Astrocyte of the cerebellum (primary cell): ENCODE measurements around the gene NUDT7.

Source experiments
- DNase-seq: peaks from one replicate; pipeline ENCODE4 v3.0.0-alpha.2; 2011; ENCODE audit warnings: low read depth
- H3K4me3 ChIP-seq: 2 replicates; pipeline ENCODE4 v1.5.1; 2011; ENCODE audit warnings: mild to moderate bottlenecking, low read depth, low read length, moderate library complexity
- in situ Hi-C: cut with HindIII; loops from 2 replicates; pipeline ENCODE4 v1.10.0; 2017; ENCODE audit warnings: low sequenced_read_pairs
- TF ChIP-seq, protein P1 (sequence below): IDR thresholded peaks from 2 replicates; pipeline ENCODE4 v1.5.1; 2012; ENCODE audit warnings: low read length, low read depth, moderate library complexity, mild to moderate bottlenecking; ENCODE audit errors: missing control alignments

Gene NUDT7

DNA sequence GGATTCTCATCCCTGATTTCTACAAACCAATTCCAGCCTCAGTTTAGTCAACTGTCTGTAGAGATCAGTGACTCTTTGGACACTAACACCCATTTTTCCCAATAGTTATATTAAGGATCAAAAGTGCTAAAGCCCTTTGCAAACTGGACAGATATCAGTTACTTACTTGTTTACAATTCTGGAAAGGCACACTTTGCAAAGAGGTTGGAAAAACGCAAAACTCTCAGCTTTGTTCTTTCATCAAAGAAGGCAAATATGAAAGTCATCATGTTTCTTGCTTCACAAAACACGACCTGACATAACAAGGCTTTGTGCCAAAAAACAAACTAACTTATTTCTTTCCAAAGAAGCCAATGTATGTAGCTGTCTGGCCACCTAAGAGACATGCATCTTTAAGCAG, 39.9 kb downstream of the NUDT7 start:
- TF ChIP-seq, protein P1, sequence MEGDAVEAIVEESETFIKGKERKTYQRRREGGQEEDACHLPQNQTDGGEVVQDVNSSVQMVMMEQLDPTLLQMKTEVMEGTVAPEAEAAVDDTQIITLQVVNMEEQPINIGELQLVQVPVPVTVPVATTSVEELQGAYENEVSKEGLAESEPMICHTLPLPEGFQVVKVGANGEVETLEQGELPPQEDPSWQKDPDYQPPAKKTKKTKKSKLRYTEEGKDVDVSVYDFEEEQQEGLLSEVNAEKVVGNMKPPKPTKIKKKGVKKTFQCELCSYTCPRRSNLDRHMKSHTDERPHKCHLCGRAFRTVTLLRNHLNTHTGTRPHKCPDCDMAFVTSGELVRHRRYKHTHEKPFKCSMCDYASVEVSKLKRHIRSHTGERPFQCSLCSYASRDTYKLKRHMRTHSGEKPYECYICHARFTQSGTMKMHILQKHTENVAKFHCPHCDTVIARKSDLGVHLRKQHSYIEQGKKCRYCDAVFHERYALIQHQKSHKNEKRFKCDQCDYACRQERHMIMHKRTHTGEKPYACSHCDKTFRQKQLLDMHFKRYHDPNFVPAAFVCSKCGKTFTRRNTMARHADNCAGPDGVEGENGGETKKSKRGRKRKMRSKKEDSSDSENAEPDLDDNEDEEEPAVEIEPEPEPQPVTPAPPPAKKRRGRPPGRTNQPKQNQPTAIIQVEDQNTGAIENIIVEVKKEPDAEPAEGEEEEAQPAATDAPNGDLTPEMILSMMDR, result no peak
- in situ Hi-C loops, result no loop called here
- DNase-seq, result no peak
- no peak overlapping the region for H3K4me3 ChIP-seq

DNA sequence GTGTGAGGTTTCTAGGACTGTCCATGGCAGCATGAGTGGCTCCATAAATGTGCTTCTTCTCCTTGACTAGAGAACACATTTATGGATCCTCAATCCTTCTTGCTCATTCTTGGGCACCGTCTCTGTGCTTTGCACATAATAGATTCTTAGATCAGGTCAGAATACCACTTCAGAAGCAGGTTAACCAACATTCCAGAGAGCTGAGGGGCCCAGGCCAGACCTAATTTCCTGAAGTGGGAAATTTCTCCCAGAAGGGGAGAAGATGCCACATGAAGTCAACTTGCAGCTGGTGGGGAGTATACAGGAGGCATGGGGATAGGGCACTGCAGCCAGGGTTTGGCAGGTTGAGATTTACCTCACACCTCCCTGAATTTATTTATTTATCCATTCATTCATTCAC, 41.7 kb downstream of the NUDT7 start:
- in situ Hi-C loops, result no loop called here
- no peak for DNase-seq
- TF ChIP-seq, protein P1, result no peak
- no peak overlapping the region for H3K4me3 ChIP-seq

DNA sequence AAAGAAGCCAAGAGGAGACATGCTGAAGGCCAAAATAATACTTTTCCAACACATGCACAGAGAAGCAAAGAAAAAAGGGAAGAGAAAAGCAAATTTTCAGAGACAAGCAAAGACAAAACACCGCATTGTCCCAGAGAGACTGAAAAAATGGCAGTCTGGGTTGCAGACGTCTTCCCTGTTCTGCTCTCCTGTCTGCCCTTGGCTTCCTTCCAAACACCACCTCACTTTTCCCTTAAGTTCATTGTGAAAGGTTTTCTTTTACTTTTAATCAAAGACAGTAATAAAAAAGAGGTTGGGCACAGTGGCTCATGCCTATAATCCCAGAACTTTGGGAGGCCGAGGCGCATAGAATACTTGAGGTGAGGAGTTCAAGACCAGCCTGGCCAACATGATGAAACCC, 44.9 kb downstream of the NUDT7 start:
- TF ChIP-seq, protein P1, result no peak
- in situ Hi-C loops, result no loop called here
- H3K4me3 ChIP-seq, result no peak overlapping the region
- no peak for DNase-seq

DNA sequence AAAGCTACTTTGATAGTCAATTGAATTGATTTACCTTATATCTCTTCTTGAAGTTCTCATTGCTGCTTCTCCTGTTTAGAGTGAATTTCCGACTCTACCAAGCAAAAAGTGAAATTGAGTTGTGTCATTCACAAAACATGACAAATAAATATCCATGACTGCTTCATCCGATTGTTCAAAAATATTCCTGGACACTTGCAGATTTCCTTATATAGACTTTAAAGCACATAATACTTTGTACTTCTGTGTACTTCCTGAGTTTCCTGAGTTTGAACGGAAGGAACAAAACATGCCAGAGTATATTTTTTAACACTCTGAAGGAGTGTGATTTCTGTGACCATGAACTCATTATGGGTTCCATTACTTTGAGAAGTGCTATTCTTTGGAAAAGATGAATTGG, 45.5 kb downstream of the NUDT7 start:
- H3K4me3 ChIP-seq, result no peak overlapping the region
- in situ Hi-C loops, result no loop called here
- no peak for DNase-seq
- TF ChIP-seq, protein P1, result no peak

DNA sequence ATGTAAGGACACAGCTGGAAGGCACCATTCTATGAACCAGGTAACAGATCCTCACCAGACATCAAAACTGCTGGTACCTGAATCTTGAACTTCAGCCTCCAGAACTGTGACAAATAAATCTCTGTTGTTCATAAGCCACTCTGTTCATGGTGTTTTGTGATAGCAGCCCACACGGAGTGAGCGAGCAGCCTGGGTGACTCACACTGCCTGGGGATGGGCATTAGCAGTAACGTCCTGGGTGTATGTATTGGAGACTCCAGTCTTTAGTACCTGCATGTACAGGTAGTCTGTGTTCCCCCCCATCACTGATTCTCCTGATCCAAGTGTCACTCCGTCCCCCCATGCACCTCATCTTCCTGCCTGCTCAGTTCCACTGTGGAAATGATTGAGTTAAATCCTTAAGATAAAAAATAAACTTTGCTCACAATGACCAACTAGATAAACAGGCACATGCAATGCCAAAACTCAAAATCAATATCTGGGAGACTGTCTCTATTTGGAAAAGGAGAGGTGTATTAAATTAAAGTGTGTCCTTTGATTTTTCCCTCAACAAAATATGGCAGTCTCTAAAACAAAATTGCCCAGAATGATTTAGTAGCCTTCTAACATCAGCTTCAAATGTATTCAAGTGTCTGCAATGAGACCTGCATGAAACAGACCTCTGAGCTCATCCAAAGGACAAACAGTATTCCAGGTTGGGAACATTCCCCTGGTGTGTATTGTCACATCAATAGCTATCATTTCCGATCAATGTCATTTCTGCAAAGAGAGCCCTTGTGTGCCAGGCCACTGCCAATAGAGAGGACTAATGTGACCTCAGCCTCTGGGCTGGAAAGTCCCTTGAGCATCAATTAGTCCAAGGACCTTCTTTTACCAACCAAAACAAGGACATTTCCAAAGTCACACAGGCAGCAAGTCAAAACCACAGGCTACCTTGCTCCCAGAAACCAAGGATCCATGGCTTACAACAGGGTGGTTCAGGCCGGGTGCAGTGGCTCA, 53.9 kb downstream of the NUDT7 start:
- no peak overlapping the region for H3K4me3 ChIP-seq
- DNase-seq, result no peak
- in situ Hi-C loops, result no loop called here
- TF ChIP-seq, protein P1, result no peak

DNA sequence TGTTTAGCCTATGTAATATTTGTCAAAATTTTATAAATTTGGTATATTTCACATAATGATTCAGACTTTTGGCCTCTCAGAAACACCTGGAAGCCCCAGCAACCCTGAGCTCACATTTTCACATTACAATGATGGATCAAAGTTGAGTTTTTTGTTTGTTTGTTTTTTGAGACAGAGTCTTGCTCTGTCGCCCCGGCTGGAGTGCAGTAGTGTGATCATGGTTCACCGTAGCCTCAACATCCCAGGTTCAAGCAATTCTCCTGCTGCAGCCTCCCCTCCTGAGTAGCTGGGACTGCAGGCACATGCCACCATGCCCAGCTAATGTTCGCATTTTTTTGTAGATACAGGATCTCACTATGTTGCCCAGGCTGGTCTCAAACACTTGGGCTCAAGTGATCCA, 55.4 kb downstream of the NUDT7 start:
- no peak overlapping the region for H3K4me3 ChIP-seq
- DNase-seq, result no peak
- in situ Hi-C loops, result no loop called here
- TF ChIP-seq, protein P1, result no peak
